DMS153 treated with DMSO at 0.1 percent for 48 hours (cell line): ENCODE results near the gene HELZ2.

Experiments used
- DNase-seq: peaks from one replicate; lab custom pipeline; 2025; ENCODE audit not compliant: unreplicated experiment; lab: John Stamatoyannopoulos, UW

HELZ2 gene

DNA sequence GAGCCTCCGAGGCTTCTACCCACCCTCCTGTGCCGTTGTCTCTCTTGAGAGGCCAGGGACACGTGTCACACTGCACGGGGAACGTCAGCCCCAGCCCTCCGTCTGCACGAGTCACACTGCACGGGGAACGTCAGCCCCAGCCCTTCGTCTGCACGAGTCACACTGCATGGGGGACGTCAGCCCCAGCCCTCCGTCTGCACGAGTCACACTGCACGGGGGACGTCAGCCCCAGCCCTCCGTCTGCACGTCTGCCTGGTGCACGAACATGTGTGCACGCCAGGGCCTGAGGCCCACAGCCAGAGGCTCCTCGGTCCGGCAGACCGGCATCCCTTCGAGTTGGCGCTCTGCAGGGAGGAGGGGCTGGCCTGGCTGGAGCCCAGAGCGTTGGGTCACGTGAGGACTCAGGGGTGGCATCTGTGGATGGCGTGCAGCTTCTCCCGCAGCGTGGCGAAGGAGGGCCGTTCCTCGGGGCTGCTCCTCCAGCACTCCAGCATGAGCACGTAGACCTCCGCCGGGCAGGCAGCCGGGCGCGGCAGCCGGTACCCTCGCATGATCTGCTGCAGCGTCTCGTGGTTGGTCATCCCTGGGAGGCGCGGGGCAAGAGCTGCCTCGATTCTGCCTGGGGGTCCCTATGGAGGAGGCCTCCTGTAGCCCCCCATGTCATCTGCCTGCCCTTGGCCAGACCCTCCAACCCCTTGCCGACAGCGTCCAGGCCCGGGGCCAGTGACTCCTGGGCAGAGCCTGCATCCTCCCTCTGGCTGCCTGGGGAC, 33.4 kb downstream of the HELZ2 start:
- no peak for DNase-seq

DNA sequence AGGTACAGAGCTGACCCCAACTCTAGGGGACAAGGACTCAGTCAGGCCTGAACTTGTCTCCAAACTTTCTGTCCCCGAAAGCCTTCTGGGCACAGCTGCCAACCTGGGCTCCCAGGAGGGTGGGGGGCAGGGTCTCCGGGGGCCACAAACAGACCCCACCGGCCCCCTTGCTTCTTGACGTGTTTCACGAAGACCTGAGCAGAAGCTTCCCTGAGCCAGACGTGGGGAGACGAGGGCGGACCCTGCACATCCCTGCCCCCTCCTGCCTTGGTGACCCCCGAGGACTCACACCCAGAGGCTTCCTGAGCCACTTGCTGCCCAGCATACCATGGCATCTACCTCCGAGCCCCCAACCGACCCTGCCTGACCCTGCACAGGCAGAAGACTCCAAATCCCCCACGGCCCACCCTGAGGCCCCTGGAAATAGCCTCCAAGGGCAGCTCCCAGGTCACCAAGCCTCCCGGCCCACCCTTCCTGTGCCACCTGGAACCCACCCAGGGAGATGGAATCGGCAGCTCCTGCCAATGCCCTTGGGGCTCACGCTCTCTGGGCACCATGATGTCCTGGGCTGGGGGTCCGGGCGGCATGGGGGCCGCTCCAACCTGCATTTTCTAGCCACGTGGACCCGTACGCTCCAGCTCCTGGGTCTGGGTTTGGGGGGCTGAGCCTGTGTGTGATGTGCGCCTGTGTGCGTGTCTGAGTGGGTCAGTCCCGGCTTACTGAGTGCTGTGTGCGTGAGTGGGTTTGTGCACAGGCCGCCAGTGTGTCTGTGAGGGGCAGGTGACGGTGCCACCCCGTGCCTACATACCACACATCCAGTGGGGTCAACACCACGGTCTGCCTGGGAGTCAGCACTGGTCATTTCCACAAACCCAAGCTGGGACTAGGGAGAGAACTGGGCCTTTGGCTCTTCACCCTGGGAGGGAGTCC, 34.3 kb downstream of the HELZ2 start:
- DNase-seq = no peak

DNA sequence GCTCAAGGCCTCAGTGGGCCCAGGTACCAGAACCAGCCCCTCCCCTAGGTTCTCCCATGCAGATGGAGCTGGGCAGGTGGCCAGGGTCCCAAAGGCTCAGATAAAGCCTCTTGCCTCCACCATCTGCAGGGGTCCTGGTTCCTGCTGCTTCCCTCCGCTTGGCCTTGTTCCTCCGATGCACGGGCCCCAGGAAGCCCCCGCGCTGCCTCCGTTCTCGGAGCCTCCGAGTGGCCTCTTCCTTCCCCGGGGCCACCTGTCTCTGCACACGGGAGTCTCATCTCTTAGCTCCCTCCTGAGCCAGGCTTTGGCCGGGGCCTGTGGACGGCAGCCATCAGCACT, 35.0 kb downstream of the HELZ2 start:
- DNase-seq = no peak

DNA sequence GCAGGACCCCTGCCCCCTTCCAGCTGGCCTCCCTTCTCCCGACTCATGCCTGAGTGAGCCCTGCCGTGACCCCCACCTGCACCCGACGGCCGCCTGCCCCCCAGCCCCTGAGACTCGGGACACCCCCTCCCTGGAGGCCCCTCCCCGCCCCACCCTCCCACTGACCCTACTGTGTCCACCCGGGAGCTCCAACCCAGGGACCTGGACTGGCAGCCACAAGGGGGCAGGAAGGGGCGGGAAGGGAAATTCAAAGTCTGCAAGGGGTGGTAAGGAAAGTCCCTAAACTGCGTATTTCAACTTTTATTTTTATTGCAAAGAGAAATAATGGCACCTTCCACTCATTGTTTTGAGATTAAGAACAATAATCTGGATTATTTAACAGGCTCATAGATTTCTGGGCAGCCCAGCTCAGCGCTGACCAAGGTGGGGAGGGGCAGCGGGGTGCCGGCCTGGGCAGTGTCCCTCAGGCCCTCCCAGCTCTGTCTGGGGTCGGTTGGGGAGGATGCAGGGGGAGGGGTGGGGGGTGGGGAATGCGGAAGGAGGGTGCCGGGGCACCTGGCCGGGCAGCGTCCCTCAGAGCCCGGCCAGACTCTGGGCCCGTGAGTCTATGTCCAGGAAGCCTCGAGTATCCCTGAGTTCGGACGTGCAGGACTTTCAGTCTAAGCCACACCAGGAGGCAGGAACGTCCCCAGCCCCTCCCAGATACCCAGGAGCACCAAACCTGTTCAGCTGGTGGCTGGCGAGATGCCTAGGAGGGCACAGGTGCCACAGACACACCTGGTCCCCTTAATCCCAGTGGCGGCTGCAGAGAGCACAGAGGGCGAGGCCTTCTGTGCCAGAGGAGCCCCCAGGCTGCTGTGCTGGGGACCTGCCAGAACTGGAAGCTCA, 35.6 kb downstream of the HELZ2 start:
- DNase-seq = peak; percentile 53

DNA sequence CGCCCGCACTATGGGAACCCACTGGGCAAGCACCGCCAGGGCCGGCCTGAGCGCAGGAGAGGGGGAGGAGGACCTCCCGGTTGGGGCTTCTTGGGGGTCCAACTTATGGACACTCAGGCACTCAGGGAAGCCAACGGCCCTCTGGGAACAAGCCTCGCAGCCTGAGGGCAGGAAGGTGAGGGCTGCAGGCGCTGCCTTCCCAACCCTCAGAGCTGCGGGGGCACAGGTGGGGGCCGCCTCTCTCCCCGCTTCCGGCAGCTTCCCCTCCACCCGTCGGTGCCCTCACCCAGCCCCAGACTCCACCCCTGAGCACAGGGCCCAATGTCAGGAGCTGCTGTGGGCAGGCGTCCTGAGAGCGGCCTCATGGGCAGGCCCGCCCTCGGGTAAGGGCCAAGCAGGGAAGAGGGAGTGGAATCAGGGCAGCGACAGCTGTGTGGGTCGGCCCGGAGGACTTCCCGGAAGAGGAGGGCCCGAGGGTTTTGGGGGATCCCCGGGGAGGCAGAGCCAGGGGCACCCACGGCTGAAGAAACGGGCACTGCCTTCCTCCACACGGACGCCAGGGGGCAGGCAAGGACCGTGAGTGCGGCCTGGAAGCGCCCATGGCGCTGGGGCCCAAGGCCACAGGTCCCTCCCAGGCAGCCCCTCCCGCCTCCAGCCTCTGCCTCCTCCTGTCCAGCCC, 36.4 kb downstream of the HELZ2 start:
- peak; percentile 53 for DNase-seq

DNA sequence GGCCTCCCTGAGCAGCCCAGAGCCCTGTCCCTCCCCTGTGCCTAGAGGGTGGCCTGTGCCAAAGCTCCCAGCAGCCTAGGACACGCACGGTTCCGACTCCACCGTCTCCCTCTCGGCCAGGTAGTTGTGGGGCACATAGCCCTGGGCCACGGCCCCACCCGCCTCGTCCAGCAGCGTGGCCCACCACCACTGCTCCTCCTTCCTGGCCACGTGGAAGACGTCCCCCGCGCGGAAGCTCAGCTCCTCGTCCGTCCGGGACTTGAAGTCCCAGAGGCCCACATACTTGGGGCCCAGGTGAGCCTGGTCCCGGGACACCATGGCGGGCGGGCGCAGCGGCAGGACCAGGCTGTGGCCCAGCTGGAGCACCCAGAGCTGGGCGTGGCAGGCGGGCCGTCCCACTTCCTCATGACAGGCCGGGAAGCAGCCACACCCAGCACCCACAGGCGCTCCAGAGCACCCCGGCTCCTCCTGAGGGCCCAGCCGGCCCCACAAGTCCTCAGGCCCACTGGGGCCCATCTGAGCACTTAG, 37.0 kb downstream of the HELZ2 start, which contains the start of gene PTK6:
Gene PTK6, minus strand, starts transcription at position 380 of the 528 bp plus-strand sequence. Its CDS starts 62 bp downstream, at position 318.
- no peak for DNase-seq

DNA sequence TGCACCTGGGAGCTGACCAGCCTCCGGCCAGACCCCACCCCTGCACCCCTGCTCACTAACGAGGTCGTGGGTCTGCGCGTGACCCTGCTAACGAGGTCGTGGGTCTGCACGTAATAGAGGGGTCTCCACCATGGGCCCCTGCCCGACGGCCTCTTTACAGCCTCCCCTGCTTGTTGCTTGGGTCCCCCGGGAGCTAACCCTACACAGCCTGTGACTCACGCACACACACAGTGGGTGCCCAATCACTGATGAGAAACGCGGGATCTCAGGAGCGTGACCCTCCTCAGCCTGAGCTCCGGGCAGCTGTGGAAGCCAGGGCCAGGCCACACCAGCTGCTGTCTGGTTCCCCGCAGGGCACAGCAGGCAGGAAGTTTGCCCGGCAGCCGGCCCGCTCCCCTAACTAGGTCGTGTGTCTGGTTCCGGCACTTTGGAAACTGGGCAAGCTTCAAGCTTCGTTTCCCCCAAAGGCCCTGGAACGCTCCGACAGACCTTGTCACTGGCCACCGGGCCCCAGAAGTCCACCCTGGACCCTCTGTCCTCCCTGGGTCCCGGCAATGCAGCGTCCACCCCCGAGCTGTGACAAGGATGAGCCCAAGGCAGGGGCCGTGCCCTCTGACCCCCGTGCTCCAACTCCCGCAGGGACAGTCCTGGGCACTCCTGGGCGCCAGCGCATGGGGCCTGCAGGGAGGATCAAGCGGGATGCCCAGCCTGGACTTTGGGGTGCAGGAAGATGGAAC, 37.6 kb downstream of the HELZ2 start:
- no peak for DNase-seq

DNA sequence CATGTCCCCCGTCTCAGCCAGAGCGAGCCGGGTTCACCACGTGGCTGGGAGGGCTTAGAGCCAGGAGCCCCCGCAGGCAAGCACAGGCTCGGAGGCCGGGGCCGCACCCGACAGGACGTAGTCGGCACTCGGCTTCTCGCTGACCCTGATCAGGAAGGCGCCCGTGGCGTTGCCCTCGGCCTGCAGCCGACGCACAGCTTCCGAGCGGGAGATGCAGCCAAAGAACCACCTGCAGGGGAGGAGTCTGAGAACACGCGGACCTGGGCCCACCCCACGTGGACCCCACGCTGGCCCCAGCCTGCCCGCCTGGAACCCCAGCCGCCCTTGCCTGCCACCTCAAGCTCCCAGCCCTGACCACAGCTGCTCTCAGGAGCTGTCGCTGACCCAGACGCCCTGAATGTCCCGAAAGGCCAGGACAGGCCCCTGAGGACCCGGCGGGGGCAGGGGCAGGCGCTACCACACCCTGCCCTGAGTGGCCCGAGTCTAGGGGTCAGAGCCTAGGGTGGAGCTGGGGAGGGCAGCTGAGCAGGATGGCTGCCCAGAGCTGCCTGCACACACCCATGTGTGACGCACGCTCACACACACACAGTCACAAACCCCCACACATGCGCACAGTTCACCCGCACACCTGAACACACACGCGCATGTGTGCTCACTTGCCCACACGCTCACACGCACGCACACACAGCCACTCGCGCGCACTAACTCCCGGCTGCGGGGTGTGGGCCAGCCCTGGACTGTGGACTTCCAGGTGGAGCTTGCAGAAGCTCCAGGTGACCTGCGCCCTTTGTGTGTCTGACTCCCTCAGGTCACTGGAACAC, 39.0 kb downstream of the HELZ2 start:
- DNase-seq = no peak

DNA sequence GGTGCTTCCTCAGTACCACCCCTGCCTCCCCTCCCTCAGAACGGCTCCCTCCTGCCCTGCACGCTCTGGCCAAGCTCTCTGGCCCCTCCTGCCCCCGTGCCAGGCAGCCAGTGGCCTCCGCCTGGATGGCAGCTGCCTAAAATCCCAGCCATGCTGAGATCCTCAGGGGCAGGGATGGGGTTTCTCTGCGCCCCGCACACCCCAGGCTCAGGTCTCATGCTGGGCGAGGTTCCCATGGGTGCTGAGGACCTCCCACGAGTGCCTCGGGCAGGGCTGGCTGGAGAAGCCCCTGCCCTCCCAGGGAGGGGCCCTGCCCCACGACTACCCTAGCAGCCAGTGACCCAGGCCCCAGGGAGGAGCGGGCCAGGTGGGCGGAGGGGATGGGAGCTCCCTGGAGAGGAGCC, 39.6 kb downstream of the HELZ2 start:
- DNase-seq = no peak

DNA sequence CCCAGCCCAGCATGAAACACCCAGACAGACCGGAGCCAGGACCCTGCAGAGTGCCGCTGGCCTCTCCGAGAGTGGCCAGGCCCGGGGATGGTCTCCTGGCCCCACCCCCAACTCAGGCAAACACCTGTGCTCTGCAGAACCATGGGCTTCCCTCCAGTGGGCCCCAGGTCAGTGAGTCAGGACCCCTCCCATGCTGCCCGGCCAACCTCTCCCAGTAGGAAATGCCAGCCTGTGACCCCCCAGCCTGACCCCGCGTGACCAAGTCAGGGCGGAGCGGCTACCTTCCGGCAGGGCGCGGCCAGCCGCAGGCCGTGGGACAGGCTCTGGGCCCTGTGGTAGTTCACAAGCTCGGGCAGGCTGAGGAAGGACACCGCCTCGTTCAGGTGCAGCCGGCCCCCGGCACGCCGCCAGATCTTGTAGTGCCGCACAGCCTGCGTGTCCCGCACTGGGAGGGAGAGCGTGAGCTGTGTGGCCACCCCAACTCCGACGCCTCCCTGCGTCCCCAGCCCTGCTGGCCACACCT, 40.1 kb downstream of the HELZ2 start:
- DNase-seq = no peak

DNA sequence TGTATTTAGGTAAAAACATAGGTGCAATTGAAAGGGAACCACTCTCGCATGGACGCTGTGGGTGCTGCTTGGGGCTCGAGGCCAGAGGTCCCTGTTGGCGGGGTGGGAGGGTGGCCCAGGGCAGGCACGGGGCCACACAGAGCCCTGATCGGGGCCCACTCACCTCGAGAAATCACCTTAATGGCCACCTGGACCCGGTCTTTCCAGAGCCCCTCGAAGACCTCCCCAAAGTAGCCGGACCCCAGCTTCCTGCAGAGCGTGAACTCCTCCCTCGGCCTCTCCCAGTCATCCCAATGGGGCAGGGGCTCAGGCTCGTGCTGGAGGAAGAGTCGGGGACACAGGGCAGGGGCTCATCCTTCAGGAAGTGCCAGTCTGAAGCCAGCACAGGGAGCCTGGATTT, 40.7 kb downstream of the HELZ2 start:
- no peak for DNase-seq

DNA sequence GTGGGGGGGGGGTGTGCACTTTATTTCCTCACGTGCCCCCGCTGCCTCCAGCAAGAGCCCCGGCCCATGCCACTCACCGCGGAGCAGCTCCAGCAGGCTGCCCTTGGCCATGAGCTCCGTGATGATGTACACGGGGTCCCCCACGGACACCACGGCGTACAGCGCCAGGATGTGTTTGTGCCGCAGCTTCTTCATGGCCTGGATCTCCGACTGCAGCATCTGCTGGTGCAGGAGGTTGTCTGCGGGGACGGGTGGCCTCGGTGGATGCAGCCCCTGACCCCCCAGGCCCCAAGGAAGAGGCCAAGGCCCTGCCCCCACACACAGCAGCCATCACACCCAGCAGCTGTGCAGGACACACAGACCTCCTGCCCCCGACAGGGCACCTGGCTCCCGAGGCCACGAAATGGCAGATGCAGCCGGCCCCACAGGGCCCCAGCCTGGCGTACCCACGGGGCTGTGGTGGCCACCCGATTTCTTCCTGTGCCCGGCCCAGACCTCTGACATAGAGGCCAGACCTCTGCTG, 41.5 kb downstream of the HELZ2 start:
- DNase-seq = no peak

DNA sequence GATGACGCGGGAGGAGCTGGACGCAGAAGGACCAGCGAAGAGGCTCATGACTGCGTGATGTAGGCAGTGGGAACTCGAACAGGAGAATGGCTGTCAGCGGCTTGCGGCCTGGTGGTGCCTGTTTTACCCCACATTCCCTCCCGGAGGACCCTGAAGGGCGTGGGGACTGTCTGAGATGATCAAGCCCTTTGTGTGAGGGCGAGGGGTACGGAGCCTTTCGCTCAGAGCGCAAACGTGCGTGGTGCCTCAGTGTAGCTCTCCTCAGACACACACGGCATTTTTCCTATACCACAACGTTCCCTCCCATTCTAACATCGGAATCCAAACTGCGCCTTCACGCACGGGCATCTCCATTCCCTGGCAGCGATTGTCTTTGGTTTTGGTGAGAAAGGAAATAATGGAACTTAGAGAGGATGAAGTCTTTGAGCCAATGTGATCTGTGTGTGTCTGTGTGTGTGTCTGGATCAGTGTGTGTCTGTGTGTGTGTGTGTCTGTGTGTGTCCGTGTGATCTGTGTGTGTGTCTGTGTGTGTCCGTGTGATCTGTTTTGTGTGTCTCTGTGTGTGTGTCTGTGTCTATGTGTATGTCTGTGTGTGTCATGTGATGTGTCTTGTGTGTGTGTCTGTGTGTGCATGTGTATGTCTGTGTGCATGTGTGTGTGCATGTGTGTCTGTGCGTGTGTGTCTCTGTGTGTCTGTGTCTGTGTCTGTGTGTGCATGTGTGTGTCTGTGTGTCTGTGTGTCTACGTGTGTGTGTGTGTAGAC, 42.2 kb downstream of the HELZ2 start:
- no peak for DNase-seq

DNA sequence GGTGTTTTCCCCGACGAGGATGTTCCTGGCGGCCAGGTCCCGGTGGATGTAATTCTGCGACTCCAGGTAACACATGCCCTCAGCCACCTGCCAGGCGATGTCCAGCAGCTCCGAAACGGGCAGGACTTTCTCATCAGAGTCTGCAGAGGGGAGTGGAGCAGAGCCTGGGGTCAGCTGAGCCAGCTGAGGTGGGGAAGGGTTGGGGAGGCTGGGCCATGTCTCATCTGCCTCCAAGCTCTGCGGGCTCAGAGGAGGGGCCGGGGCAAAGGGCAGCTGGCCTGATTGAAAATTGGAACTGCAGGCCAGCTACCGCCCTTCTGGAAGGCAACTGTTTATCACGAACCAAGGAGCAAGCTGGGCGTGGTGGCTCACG, 43.3 kb downstream of the HELZ2 start:
- no peak for DNase-seq

DNA sequence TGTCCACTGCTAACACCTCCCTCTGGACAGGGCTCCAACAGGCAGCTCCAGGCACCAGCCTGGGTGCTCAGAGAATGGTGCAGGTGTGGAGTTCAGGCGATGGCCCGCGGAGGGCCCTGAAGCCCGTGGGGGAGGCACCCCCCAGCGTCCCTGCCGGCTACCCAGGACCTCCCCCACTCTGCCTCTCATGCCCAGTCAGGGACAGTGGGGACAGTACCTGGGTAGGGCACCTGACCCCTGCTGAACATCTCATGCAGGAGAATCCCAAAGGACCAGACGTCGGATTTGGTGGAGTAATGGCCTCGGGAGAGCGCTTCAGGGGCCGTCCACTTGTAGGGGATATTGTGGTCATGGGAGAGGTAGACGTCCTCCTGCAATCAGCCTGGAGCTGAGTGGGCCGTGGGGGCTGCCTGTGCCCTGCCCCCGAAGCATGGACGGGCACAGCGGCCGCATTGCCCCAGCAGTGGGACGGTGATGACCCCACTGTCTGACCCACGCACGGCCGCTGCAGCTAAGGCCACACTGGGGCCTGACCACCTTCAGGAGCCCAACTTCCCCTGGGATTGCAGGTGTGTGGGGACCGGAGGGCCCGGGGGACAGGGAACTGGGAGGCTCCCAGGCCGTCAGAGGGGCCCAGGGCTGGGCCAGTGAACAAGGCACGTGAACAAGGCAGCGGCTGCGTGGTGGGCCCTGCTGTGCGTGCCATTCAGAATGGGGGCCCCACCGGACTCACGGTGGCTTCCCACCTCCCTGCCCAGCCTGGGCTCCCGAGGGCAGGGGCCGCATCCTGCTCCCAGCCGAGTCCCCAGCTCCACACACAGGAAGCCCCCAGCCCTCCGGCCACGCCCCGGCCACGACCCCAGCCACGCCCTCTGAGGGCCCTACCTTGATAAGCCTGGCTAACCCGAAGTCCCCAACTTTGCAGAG, 43.9 kb downstream of the HELZ2 start:
- DNase-seq = no peak

DNA sequence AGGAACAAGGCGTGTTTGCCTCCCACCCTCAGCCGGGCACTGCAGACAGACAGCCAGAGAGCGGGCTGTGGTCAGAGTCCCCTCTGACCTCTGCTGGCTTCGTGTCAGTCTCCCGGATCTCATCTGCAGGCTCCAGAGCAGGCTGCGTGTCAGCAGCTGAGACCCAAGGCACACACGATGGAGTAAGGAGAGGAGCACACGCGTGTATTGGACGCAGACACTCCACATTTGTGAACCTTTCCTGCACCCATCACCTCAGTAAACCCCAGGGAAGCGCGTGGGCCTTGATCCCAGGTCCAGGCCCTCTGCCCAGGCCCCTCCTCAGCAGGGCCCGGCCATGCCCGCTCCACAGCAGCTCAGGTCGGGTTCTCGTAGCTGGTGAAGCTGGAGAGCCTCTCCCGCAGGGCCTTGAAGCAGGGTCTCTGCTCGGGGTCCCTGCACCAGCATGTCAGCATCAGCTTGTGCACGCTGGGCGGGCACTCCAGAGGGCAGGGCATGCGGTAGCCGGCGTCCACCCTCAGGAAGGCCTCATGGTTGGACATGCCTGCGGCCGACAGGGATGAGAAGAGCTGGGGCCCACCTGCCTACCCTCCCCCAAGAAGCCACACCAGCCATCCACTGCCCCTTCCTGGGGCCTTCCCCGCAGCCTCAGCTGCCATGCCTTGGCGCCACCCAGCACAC, 44.7 kb downstream of the HELZ2 start:
- no peak for DNase-seq
